Jurkat, Clone E6-1 (cell line): ENCODE results near the gene ARF3. TPM values are rescaled to one million over a fixed set of nuclear protein-coding genes. Genes with fewer than 3 reads are reported as not detected.

Source experiments
- DNase-seq: peaks from one replicate; pipeline ENCODE4 v3.0.0-alpha.2; 2011; ENCODE audit warnings: low read depth, low spot score
- H3K4me3 ChIP-seq: 2 replicates; pipeline ENCODE4 v1.5.1; 2011; ENCODE audit warnings: mild to moderate bottlenecking, low read length, control low read depth, moderate library complexity
- polyA plus RNA-seq: library from polyadenylated mRNA; unstranded; fragments of >200 nt; gene quantifications from one replicate; pipeline ENCODE4 v1.2.1, GENCODE V29; 2012; ENCODE audit warnings: missing spikeins; ENCODE audit not compliant: insufficient read length, insufficient read depth

The ARF3 gene
- polyA plus RNA-seq, result 120 TPM

- peak; percentile 91 for DNase-seq
- H3K4me3 ChIP-seq, result peak within 1 kb of the TSS; percentile 87
These were observed at the start of gene ARF3 for GRCh38 chr12:48957141-48958048. ARF3 (minus strand) TSS chr12:48957487; CDS start chr12:48941095, 16,392 bp downstream.

DNA sequence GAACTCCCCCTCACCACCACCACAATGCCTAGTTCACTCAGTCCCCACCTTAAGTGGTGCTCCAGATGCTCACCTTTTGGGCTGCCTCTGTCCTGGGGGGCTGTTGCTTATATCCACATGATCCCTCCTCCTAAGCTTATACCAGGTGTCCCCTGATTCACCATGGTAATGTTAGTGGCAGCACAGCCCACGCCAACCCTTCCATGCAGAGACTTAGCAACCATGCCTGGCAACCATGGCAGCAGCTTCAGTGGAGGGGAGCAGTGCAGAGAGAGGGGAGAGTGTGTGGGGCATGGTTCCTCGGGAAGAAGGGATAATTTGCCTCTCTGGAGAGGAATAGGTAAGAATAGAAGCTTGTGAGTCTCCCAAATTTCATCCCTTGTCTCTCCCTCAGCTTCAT is 43.1 kb upstream of the ARF3 start:
- no peak overlapping the region for H3K4me3 ChIP-seq

GRCh38 chr12:48999371-49000131 is 42.3 kb upstream of the ARF3 start, which contains the start of gene DDN:
DDN (minus strand) TSS chr12:48999375; CDS start chr12:48999287, 88 bp downstream.
- no peak within 1 kb of the TSS for H3K4me3 ChIP-seq
- DNase-seq, result no peak

More for the DNA sequence above, 43.1 kb upstream of the ARF3 start:
- DNase-seq, result no peak

- DNase-seq, result no peak
These were observed 41.4 kb upstream of the ARF3 start for GRCh38 chr12:48998497-48999353.

GRCh38 chr12:48997719-48998496 is 40.6 kb upstream of the ARF3 start:
- DNase-seq, result no peak
- no peak overlapping the region for H3K4me3 ChIP-seq

More at GRCh38 chr12:48998497-48999353, 41.4 kb upstream of the ARF3 start:
- H3K4me3 ChIP-seq, result no peak overlapping the region

DNA sequence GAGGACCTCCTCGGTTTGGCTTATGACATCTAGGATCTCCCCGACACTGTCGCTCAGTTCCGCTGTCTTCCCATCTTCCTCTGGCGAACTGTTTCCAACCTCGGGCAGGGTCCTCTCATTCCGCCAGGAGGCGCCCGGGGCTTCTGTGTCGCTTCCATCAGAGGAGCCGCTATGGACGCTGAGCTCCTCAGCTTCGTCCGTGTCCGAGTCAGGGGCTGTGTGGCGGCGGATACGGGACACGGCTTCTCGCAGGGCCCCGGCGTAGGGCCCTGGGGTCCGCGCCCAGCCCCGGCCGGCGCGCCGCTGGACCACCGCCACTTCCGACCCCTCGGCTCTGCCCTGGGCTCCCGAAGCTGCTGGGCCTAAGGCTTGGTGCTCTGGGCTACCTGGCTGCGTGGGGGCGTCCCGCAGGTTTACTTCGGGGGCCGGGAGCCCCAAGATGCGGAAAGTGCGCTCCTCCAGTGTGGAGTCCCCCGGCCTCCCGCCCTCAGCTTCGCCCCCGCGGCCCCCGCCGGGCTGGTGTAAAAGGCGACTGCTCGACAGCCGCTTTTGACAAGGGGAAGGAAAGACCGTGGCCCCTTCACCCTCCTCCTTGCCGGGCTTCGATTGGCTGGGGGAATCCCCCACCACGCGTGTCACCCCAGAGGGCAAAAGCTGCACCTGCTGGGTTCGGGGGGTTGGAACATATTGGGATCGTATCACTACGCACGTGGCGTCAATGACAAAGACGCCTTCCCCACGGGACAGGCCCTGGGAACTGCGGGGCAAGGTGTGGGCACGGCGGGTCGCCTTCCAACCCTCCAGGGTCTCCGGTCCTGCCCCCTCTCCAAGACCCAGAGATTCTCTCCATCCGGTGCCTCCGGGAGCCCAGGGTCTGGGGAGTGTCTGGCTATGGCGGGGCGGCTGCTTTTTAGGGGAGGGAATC is 39.8 kb upstream of the ARF3 start:
- H3K4me3 ChIP-seq, result peak overlapping the region; percentile 37
- no peak for DNase-seq

DNA sequence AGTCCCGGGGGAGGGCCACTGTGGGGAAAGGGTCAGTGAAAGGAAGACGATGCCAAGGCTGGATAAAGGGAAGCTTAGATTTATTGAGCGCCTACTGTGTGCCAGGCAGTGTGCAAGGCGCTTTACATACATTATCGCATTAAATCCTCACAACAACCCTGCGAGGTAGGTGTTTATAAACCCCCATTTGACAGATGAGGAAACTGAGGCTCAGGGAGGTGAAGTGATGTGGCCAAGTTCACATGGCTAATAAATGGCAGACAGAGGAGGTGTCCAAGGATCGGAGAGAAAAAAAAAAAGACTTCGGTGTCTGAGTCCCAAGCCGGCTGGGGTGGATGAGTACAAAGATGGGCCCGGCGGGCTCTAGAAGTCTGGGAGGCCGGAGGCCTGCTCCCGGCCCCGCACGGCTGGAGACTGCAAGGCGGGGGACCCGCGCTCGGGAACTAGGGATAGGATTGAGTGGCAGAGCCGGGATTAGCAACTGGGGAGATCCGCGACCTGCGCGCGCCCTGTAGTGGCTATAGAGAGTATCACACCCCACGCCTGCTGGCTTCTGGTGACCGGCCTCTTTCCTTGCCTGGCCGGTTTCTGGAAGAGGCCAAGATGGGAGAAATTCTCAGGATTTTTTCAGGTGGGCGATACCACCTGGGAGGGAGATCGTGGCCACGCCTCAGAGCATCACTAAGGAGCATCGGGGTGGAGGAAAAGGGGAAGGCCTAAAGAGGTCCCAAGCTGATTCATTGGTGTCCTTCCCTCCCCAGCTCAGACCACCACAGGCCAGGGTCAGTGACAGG is 38.0 kb upstream of the ARF3 start:
- DNase-seq, result no peak

DNA sequence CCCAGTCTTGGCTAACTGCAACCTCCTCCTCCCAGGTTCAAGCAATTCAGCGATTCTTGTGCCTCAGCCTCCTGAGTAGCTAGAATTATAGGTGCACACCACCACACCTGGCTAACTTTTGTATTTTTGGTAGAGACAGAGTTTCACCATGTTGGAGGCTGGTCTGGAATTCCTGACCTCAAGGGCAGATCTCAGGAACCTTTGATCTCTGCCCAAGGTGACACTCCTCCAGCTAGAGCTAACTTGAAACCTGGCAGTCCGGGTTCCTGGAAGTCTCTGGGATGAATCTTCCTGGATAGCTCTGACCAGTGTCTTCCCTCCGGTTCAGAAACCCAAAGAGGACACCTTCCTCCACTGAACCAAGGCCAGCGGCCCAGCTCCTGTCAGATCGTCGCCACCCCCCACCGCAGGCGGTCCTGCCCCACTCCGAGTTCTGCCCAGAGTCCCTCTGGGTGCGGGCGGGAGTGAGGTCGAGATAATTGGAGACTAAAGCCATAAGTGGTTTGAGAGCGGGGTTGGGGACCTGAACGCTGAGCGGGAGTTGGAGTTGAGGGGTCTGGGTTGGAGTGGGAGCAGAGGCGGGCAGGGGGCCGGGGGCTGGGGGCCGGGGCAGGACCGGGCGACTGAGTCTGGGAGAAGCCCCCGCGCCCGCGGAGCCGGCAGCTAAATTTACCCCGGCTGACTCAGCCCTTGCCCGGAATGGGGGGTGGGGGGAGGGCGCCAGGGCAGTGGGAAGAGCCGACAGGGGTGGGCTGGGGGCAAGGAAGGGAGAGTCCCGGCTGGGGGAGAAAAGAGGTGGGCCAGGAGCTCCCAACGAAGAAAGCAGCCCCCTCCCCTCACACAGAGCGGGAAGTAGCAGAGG is 37.2 kb upstream of the ARF3 start:
- no peak overlapping the region for H3K4me3 ChIP-seq
- no peak for DNase-seq

More for the DNA sequence above, 38.0 kb upstream of the ARF3 start:
- no peak overlapping the region for H3K4me3 ChIP-seq

- H3K4me3 ChIP-seq, result no peak overlapping the region
- DNase-seq, result no peak
These were observed 36.5 kb upstream of the ARF3 start for GRCh38 chr12:48993787-48994186.

DNA sequence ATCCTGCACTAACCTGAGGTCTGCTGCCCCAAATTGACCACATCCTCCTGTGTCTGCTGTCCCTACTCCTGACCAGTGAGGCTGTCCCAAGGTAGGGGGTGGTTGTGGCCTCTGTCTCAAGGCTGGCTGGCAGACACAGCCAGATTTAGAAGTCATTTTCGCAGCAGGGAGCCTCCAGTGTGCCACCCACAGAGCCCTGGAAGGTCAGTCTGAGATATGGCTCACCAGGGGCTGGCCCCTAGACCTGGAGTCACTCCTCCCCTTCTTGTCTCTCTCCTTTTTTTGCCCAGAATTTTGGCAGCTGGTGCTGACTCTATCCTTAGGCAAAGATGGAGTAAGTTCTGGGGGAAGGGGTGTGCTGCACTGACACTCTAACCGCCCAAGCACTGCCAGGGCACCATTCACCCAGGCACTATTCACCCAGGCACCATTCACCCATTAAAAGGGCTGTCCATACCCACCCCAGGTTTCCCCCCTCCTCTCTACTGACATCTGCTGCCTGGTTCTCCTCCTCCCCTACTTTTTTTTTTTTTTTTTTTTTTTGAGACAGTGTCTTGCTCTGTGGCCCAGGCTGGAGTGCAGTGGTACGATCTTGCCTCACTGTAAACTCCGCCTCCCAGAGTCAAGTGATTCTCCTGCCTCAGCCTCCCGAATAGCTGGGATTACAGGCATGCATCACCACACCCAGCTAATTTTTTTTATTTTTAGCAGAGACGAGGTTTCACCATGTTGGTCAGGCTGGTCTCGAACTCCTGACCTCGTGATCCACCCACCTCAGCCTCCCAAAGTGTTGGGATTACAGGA is 34.2 kb upstream of the ARF3 start:
- H3K4me3 ChIP-seq, result no peak overlapping the region
- DNase-seq, result no peak

DNA sequence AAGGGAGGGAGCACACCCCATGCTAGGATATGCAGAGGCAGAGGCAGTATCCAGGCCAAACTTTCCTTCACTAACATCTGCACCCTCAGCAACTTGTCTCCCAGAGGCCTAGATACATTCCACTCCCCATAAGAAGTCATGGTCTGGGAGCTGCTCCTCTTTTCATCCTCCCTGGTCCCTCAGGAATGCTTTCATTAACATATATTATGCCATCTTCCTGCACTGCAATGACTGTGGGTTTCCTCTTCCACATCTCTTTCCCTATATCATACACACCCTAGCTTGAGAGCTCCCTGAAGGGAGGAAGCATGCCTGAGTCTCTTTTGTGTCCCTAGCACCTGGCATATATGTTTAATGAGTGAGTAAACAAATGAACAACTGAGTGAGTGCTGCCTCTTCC is 33.3 kb upstream of the ARF3 start:
- no peak for DNase-seq

GRCh38 chr12:48988030-48988649 is 30.9 kb upstream of the ARF3 start:
- DNase-seq, result peak; percentile 28
- no peak overlapping the region for H3K4me3 ChIP-seq

More for the DNA sequence above, 33.3 kb upstream of the ARF3 start:
- H3K4me3 ChIP-seq, result no peak overlapping the region

DNA sequence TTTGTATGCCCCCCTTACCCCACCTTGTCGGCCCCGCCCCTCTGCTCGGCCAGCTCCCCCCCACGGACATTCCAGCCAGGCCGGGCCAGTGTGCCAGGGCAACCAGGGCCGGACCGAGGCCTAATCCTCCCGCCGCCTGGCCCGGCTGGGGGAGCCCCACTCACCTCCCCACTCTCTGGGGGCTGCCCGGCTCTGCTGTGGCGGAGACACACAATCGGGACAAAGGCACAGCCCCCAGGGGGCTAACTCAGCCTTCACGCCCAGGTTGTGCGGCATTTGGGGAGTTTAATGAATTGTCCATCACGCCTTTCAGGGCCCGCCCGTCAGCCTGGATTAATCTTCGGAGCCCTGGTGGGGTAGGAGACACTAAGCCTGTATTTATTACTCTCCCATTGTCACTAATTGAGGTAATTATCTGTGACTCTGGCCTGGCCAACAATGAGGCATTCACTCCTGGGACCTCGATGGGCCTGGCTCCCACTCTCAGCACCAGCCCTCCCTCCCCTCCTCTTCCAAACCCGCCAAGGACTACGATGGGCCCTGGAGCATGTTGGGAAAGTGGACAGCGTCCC is 29.5 kb upstream of the ARF3 start:
- no peak overlapping the region for H3K4me3 ChIP-seq
- no peak for DNase-seq

DNA sequence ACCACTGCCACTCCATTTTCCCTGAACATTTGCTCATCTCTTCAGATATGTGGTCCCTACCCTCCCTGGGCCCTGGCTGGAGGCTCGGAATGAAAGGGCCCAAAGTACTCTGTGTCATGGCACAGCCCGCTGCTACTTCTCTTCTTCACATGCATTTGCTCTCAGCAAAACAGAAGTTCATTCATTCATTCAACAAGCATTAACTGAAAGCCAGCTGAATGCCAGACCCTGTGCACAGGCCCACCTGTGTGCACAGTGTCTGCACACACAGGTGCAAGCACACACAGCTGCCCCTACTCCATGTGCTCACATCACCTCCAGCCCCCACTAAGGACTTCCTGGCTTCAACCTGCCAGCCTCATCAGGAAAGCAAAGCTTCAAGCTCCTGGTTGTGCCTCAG is 28.6 kb upstream of the ARF3 start:
- H3K4me3 ChIP-seq, result no peak overlapping the region
- no peak for DNase-seq
